HFFc6 (cell line): ENCODE results near the gene SSRP1. TPM values are rescaled to one million over a fixed set of nuclear protein-coding genes. Genes with fewer than 3 reads are reported as not detected.
A peak's percentile ranks its signal among the peaks of the same experiment; 100 is the strongest.

Source experiments
- DNase-seq: peaks from one replicate; pipeline ENCODE4 v3.0.0-alpha.2; 2018
- H3K27ac Mint-ChIP-seq: 2 replicates; pipeline ENCODE4 v1.8.0; 2020; ENCODE audit warnings: mild to moderate bottlenecking, mixed read lengths
- H3K27me3 Mint-ChIP-seq: 2 replicates; pipeline ENCODE4 v1.8.0; 2021; ENCODE audit warnings: mild to moderate bottlenecking, moderate library complexity, mixed read lengths; ENCODE audit not compliant: insufficient read depth
- H3K36me3 Mint-ChIP-seq: 2 replicates; pipeline ENCODE4 v1.8.0; 2021; ENCODE audit warnings: low read depth, mixed read lengths
- H3K4me1 Mint-ChIP-seq: 2 replicates; pipeline ENCODE4 v1.8.0; 2020; ENCODE audit warnings: low read depth, mixed read lengths
- H3K4me3 Mint-ChIP-seq: 2 replicates; pipeline ENCODE4 v1.8.0; 2020; ENCODE audit warnings: mild to moderate bottlenecking, moderate library complexity, mixed read lengths
- H3K9me3 Mint-ChIP-seq: 2 replicates; pipeline ENCODE4 v1.8.0; 2020; ENCODE audit warnings: mild to moderate bottlenecking, mixed read lengths
- CTCF ChIP-seq: fragments of 200-600 bp; sonication (generic); IDR thresholded peaks from 2 replicates; pipeline ENCODE4 v1.5.0; 2021; ENCODE audit warnings: antibody characterized with exemption, mild to moderate bottlenecking
- total RNA-seq, 6 experiments: library from RNA; stranded (reverse); fragmentation: NEBNext Ultra II Directional; extraction: Animal tissue kit (Norgen Biotek cat#: 25700); gene quantifications; 2 replicates in 1 of 6; 3 replicates in 5 of 6; pipeline ENCODE4 v1.2.3, GENCODE V29; 2021

SSRP1 gene
- total RNA-seq, 6 experiments from 2014 or later = 84.0 to 141 (median 133) TPM

DNA sequence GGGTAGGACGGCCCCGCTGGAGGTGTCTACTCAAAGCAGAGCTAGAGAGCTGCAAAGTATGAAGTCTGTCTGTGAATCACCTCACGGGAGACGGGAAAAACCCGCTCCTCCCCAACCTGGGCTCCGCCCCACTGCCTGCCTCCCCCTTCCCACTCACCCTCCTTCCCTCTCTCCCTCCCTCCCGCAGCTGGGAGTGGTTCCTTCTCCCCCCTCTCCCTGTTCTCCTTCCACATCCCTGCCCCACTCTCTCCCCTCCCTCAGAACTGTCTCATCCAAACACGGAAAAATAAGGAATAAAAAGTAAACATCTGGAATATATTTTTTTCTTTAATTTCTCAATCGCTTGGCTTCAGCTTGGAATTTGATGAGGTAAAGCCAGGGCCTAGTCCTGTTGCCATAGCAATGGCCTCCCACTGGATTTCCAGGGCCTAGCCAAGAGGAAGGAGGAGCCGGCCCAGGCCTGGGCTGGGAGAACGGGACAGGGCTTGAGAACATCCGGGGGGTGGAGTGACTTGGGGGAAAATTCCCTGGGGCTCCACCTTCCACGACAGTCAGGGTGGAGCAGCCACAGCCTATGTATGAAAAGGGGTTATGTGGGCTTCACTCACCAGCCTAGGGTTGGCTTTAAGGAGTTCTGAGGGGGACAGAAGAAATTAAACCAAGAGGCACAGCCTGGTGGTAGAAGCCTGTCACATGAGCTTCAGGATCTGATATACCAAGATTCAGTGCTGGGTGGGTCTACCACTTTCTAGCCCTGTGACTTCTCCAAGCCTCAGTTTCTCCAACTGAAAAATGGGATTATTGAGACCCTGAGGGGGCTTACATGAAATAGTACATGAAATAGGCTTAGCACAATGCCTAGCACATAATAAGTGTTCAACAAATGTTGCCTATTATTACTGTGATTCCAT, 13.2 kb downstream of the SSRP1 start:
- Mint-ChIP-seq H3K27me3 (0 out of 2 replicates have a peak, but pooled peaks cover 5% of the 10 kb centered on the region), H3K9me3 (no peaks in the 10 kb centered on the region), H3K4me1 (peaks cover 73% of the 10 kb centered on the region), H3K36me3 (peaks cover 32% of the 10 kb centered on the region), H3K27ac (peak overlapping the region; percentile 97), H3K4me3 (peak overlapping the region; percentile 93)
- TF ChIP-seq CTCF = no peak; the same call in 1 of the 2 replicates
- peak; percentile 98 for DNase-seq

- TF ChIP-seq CTCF = no peak
- H3K27ac Mint-ChIP-seq = peak overlapping the region; percentile 97
- H3K4me3 Mint-ChIP-seq = peak overlapping the region; percentile 93
- peaks cover 23% of the 10 kb centered on the region for H3K36me3 Mint-ChIP-seq
- H3K9me3 Mint-ChIP-seq = no peaks in the 10 kb centered on the region
- peaks cover 64% of the 10 kb centered on the region for H3K4me1 Mint-ChIP-seq
- H3K27me3 Mint-ChIP-seq = 0 out of 2 replicates have a peak, but pooled peaks cover 5% of the 10 kb centered on the region
- no peak for DNase-seq
Observed at GRCh38 chr11:57321388-57322255, 14.1 kb downstream of the SSRP1 start.

DNA sequence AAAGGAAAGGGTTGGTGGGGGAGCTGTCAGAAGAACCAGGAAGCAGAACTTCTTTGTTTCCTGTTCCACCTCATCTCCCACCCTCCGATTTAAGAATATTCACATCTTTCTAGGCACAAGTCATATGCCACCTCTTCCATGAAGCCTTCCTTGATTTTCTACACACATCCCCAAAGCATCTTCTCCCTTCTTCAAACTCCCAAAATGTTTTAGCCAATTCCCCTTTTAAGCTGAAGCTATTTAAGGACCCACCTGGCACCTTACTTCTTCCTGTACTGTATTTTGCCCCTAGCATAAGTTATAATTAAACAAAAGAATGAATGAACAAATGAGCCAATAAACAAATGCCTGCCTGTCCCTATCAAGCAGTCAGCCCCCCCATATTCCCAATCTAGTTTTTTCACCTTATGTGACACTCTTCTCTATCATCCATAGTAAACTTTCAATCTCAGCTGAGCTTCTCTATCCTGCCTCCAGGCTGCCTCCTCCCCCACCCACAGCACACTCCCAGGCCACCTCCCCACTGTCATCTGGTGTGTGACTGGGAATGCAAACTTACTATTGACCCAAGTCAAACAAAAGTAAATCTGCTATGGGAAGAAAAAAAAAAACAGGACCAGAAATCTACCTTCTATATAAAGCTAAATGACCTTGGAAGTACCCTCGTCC, 14.8 kb downstream of the SSRP1 start:
- Mint-ChIP-seq H3K27ac (peak overlapping the region; percentile 97), H3K9me3 (no peaks in the 10 kb centered on the region), H3K4me3 (peak overlapping the region; percentile 93), H3K4me1 (peaks cover 57% of the 10 kb centered on the region), H3K27me3 (0 out of 2 replicates have a peak, but pooled peaks cover 5% of the 10 kb centered on the region), H3K36me3 (peaks cover 19% of the 10 kb centered on the region)
- no peak for TF ChIP-seq CTCF
- no peak for DNase-seq

- Mint-ChIP-seq H3K27ac (no peak overlapping the region), H3K4me1 (peaks cover 50% of the 10 kb centered on the region), H3K36me3 (peaks cover 16% of the 10 kb centered on the region), H3K9me3 (no peaks in the 10 kb centered on the region), H3K4me3 (no peak overlapping the region), H3K27me3 (no peaks in the 10 kb centered on the region)
- peak; percentile 23; the same call in 1 of the 2 replicates for TF ChIP-seq CTCF
- no peak for DNase-seq
Observed at GRCh38 chr11:57320067-57320718, 15.5 kb downstream of the SSRP1 start.
